GM12873 (cell line): ENCODE measurements around the gene PDS5B.
A peak's percentile ranks its signal among the peaks of the same experiment; 100 is the strongest.

Source experiments
- CTCF ChIP-seq: IDR thresholded peaks from 2 replicates; pipeline ENCODE4 v1.5.1; 2012; ENCODE audit warnings: low read depth, mild to moderate bottlenecking, moderate library complexity, low read length, control low read depth; ENCODE audit not compliant: insufficient read depth; ENCODE audit errors: missing control alignments

Gene PDS5B

GRCh38 chr13:32638739-32639138, 52.5 kb downstream of the PDS5B start:
- no peak for TF ChIP-seq CTCF

DNA sequence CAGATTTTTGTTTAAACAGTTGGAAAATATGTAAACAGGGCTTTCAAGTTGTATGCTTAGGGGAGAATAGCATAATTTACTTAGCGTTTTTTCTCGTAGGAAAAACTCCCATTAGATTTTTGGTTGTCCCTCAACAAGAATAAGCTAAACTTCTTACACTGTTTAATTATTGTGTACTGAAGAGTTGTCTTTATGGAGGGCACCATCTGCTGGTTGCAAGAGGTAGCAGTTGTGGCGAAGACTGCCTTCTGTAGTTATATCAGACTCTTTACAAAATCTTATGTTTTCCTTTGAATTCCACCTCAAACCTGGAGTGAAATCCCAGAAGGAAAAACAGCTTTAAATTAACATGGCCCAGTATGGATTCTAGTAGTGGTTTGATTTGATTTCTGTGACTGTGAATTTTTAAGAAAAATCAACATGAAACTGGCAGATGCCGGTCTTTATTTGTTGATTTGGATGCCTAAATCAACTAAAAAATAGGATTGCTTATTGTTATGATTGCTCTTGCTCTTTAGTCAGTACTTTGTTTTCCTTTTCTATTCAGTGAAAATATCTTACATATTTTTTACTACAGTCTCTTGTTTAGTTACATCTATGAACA, 53.4 kb downstream of the PDS5B start:
- peak; percentile 76 for TF ChIP-seq CTCF

- no peak for TF ChIP-seq CTCF
Measured at GRCh38 chr13:32642316-32642715, 56.1 kb downstream of the PDS5B start.

GRCh38 chr13:32642858-32643257, 56.6 kb downstream of the PDS5B start:
- TF ChIP-seq CTCF: no peak

DNA sequence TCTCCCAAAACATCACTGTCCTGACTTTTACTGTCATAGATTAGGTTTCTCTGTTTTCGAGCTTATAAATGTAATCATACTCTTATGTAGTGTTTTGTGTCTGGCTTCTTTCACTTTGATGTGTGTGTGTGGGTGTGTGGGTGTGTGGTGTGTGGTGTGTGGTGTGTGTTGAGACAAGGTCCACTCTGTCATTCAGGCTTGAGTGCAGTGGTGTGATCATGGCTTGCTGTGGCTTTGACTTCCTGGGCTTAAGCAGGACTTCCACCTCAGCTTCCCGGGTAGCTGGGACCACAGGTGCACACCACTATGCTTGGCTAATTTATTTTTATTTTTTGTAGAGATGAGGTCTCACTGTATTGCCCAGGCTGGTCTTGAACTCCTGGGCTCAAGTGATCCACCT, 59.6 kb downstream of the PDS5B start:
- TF ChIP-seq CTCF: no peak

DNA sequence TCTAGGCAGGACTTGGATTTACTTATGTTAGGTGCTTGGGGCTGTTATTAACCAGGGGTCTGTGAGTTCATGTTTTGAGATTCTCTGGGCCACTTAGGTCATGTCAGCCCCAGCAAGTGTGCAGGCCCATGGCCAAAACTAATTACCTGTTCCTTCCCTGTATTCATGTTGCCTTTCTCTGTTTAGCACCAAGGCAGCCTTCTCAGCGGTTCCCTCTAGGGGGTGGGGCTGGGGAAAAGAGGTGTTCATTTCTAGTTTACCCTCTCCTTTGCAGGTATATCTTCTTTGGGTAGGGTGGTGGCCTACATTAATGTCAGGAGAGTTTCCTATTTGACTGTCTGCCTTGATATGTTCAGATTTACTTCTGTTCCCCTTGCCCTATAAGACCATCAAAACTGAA, 61.7 kb downstream of the PDS5B start:
- TF ChIP-seq CTCF: no peak

DNA sequence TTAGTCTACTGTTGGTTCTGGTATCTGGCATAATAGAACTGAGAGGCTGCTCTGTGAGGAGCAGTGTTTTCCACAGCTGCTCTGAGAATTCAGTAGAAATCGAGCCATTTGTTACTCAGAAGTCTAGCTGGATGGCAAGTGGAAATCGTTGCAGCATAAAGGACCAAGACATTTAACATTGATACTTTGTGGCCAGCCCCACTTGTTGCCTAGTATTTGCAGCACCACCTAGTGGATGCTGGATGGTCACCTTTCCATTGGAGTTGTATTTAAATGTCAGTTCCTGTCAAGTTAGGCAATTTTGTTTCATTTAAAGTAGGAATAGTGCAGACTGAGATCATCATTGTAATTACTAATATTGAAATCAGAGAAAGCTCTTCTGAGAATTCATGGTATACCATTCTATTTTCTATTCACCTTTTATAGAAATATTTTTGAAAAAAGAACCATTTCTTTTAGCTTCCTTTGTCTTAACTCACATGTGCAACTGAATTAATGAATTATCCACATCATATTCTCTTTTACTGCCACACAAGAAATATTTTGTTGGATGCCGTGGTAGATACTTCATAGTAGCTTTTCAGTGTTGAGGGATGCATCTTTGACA, 64.6 kb downstream of the PDS5B start:
- TF ChIP-seq CTCF: peak; percentile 83
